Prostate gland (tissue), 2 donors: ENCODE results near the gene TNFRSF11A. TPM values are rescaled to one million over a fixed set of nuclear protein-coding genes. Genes with fewer than 3 reads are reported as not detected.
A peak's percentile ranks its signal among the peaks of the same experiment; 100 is the strongest.

Experiments used
- DNase-seq: peaks from one replicate; pipeline ENCODE4 v3.0.0-alpha.2; 2019; ENCODE audit warnings: low spot score
- H3K27ac ChIP-seq, 2 donors: fragments of 200-600 bp; sonication (generic); 2 replicates each; pipeline ENCODE4 v1.5.1; 2017 to 2019
- H3K27me3 ChIP-seq: fragments of 200-600 bp; sonication (generic); replicated peaks from 2 replicates; pipeline ENCODE4 v1.5.1; 2019; ENCODE audit not compliant: insufficient read depth
- H3K36me3 ChIP-seq, 2 donors: fragments of 200-600 bp; sonication (generic); 1 replicate in 1 of 2; 2 replicates in 1 of 2; pipeline versions ENCODE4 v1.5.1 to v1.8.1; 2017 to 2019
- H3K4me1 ChIP-seq: fragments of 200-600 bp; sonication (generic); replicated peaks from 2 replicates; pipeline ENCODE4 v1.5.1; 2019
- H3K4me3 ChIP-seq, 2 donors: fragments of 200-600 bp; sonication (generic); 2 replicates each; pipeline ENCODE4 v1.5.1; 2017 to 2019
- H3K9me3 ChIP-seq: fragments of 200-600 bp; sonication (generic); 2 replicates; pipeline ENCODE4 v1.5.1; 2017
- CTCF ChIP-seq, 4 experiments: fragments of 200-600 bp in 2 of 4; fragments of 450-650 bp in 2 of 4; sonication (generic) in 2 of 4; IDR thresholded peaks; 1 replicate in 3 of 4; 2 replicates in 1 of 4; pipeline ENCODE4 v1.5.1; 2016 to 2019; ENCODE audit warnings: antibody characterized with exemption in 4 of 4, mild to moderate bottlenecking in 2 of 4, moderate library complexity in 2 of 4
- POLR2A ChIP-seq: fragments of 450-650 bp; IDR thresholded peaks from one replicate; pipeline ENCODE4 v1.6.1; 2016; ENCODE audit warnings: antibody characterized with exemption, mild to moderate bottlenecking
- POLR2AphosphoS5 ChIP-seq: sonication (generic); formaldehyde crosslinking; IDR thresholded peaks from one replicate; pipeline ENCODE4 v1.6.1; 2017; ENCODE audit warnings: antibody characterized with exemption
- WGBS: methylation state at CpG from one replicate; pipeline ENCODE4 v1.1.5; 2018; 5-methylcytosine and 5-hydroxymethylcytosine counted together
- intact Hi-C: fragments of 100-400 bp; cut with DNase I; formaldehyde crosslinking; loops from one replicate; pipeline ENCODE4 v1.14.2; 2022
- total RNA-seq, 2 donors: library from RNA; depleted of rRNA; stranded (reverse); fragments of >200 nt; gene quantifications; one replicate each; pipeline ENCODE4 v1.1.0, GENCODE V29; 2016

Gene TNFRSF11A
- total RNA-seq, 2 donors from 2014 or later, result 6.1 to 10.2 TPM

- no peak overlapping the region for H3K4me3 ChIP-seq
- H3K27me3 ChIP-seq, result no peaks in the 10 kb centered on the region
- no peaks in the 10 kb centered on the region for H3K9me3 ChIP-seq
- WGBS, result 79% methylated on average over 6 of the region's 6 CpGs
- DNase-seq, result no peak
- TF ChIP-seq POLR2AphosphoS5 (no peak), POLR2A (no peak), CTCF (IDR thresholded peaks at IDR 0.05) (no peak)
- no peaks in the 10 kb centered on the region for H3K4me1 ChIP-seq
- no peaks in the 10 kb centered on the region for H3K36me3 ChIP-seq
- intact Hi-C loops, result no loop called here
- no peak overlapping the region for H3K27ac ChIP-seq
Observed at GRCh38 chr18:62328586-62329525, 3.7 kb downstream of the TNFRSF11A start.

- Histone ChIP-seq H3K36me3 (no peaks in the 10 kb centered on the region), H3K27me3 (no peaks in the 10 kb centered on the region), H3K4me1 (no peaks in the 10 kb centered on the region), H3K4me3 (no peak overlapping the region), H3K27ac (no peak overlapping the region), H3K9me3 (no peaks in the 10 kb centered on the region)
- WGBS, result 43% methylated on average over 15 of the region's 15 CpGs
- peak; percentile 10 for DNase-seq
- intact Hi-C loops, result no loop called here
- TF ChIP-seq POLR2A, result no peak
Observed at GRCh38 chr18:62329691-62330454, 4.8 kb downstream of the TNFRSF11A start.

DNA sequence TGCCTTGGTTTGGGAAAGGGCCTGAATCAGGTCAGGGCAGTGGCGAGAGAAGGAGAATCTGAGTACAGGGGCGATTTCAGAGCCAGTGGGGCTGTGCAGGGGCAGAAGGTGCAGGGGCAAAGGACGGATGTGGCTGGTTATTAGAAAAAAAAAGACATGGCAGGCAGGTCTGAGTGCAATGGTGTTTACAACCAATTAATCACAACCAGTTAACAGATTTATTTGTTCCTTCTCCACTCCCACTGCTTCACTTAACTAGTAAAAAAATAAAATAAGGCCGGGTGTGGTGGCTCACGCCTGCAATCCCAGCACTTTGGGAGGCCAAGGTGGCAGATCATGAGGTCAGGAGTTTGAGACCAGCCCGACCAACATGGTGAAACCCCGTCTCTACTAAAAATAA lies 5.5 kb downstream of the TNFRSF11A start:
- no peaks in the 10 kb centered on the region for H3K27me3 ChIP-seq

DNA sequence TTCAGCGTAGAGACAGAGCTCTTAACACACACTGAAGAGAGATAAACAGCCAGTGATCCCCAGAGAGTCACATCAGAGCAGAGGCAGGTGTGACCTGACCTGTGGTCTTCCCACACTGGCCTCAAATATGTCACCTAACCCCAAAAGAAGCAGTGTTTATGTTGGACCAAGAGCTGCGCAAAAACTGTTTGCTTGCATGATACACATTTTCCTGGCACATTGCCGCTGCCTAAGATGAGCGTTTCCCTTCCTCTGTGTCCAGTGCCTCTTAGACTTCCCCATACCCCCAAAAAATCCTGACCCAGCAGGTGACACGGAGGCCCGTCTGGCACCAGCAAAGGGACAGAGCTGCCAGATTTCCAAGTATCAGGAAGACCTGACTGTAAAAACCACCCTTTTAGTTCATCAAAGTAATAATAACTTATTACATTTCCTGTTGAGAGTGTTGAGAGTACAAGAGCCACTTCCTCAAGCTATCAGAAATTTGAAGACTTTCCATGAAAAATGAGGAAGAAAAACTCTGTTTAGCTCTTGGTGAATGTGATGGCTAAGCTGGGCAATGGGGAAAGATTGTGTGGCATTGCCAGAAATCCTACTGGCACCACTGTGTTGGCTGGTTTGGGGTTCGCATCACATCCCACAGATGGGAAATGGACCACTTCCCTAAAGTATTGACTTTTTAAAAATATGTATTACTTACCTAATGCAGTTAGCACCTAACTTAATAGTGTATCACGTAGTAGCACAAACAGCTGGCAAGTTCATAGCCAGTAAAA lies 6.7 kb downstream of the TNFRSF11A start:
- 80% methylated on average over 8 of the region's 8 CpGs for WGBS
- no peak overlapping the region for H3K27ac ChIP-seq
- H3K9me3 ChIP-seq, result no peaks in the 10 kb centered on the region
- intact Hi-C loops, result no loop called here
- H3K4me3 ChIP-seq, result no peak overlapping the region
- no peaks in the 10 kb centered on the region for H3K36me3 ChIP-seq
- TF ChIP-seq POLR2A, result no peak
- no peak for TF ChIP-seq POLR2AphosphoS5
- no peak for TF ChIP-seq CTCF (IDR thresholded peaks at IDR 0.05)
- no peaks in the 10 kb centered on the region for H3K27me3 ChIP-seq
- H3K4me1 ChIP-seq, result no peaks in the 10 kb centered on the region
- no peak for DNase-seq

More for the DNA sequence above, 5.5 kb downstream of the TNFRSF11A start:
- DNase-seq, result no peak
- no peaks in the 10 kb centered on the region for H3K9me3 ChIP-seq
- intact Hi-C loops, result no loop called here
- no peaks in the 10 kb centered on the region for H3K36me3 ChIP-seq
- H3K4me1 ChIP-seq, result no peaks in the 10 kb centered on the region
- WGBS, result 88% methylated on average over 7 of the region's 7 CpGs
- TF ChIP-seq POLR2A, result no peak
- no peak for TF ChIP-seq CTCF (IDR thresholded peaks at IDR 0.05)
- TF ChIP-seq POLR2AphosphoS5, result no peak
- no peak overlapping the region for H3K27ac ChIP-seq
- H3K4me3 ChIP-seq, result no peak overlapping the region

- intact Hi-C loops, result no loop called here
- H3K4me3 ChIP-seq, result no peak overlapping the region
- no peaks in the 10 kb centered on the region for H3K9me3 ChIP-seq
- H3K27me3 ChIP-seq, result no peaks in the 10 kb centered on the region
- no peaks in the 10 kb centered on the region for H3K36me3 ChIP-seq
- H3K27ac ChIP-seq, result no peak overlapping the region
- no peak for DNase-seq
- no peak for TF ChIP-seq POLR2A
- no peak for TF ChIP-seq POLR2AphosphoS5
- no peak for TF ChIP-seq CTCF (IDR thresholded peaks at IDR 0.05)
- H3K4me1 ChIP-seq, result no peaks in the 10 kb centered on the region
- WGBS, result 72% methylated on average over 3 of the region's 3 CpGs
Observed at GRCh38 chr18:62332431-62332830, 7.3 kb downstream of the TNFRSF11A start.
